WI38 (cell line): Measurements from ENCODE around the gene TTBK1.

Experiments used
- H3K4me3 ChIP-seq: 2 replicates; pipeline ENCODE4 v1.5.1; 2011; ENCODE audit warnings: low read depth, mild to moderate bottlenecking, control low read depth, low read length
- TF ChIP-seq, protein P1 (sequence below): IDR thresholded peaks from 2 replicates; pipeline ENCODE4 v1.5.1; 2012; ENCODE audit warnings: low read depth, mild to moderate bottlenecking, control low read depth, low read length

TTBK1 gene

DNA sequence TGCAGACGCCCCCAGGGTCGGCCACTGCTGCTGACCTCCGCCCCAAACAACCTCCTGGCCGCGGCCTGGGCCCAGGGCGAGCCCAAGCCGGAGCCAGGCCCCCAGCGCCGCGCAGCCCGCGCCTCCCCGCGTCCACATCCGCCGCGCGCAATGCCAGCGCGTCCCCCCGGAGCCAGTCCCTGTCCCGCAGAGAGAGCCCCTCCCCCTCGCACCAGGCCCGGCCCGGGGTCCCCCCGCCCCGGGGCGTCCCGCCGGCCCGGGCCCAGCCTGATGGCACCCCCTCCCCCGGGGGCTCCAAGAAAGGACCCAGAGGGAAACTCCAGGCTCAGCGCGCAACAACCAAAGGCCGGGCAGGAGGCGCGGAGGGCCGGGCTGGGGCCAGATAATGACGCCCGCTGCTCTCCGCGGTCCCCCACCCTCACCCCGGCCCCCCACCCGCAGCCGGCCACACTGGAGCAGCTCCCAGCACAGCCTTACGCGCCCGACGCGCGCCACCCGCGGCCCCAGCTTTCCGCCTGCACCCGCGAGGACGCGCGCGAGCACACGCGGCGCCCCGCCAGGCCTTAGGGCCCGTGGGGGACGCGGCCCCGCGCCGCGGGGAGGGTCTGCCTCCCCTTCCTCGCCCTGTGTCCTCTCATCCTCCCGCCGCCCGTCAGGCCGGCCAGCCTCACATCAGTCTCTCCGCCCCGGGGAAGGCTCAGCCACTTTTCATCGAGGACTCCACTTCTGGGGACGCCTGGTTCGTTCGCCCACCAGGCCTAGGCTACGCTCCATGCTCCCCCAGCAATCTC lies 41.9 kb downstream of the TTBK1 start:
- H3K4me3 ChIP-seq = no peak overlapping the region
- TF ChIP-seq, protein P1, sequence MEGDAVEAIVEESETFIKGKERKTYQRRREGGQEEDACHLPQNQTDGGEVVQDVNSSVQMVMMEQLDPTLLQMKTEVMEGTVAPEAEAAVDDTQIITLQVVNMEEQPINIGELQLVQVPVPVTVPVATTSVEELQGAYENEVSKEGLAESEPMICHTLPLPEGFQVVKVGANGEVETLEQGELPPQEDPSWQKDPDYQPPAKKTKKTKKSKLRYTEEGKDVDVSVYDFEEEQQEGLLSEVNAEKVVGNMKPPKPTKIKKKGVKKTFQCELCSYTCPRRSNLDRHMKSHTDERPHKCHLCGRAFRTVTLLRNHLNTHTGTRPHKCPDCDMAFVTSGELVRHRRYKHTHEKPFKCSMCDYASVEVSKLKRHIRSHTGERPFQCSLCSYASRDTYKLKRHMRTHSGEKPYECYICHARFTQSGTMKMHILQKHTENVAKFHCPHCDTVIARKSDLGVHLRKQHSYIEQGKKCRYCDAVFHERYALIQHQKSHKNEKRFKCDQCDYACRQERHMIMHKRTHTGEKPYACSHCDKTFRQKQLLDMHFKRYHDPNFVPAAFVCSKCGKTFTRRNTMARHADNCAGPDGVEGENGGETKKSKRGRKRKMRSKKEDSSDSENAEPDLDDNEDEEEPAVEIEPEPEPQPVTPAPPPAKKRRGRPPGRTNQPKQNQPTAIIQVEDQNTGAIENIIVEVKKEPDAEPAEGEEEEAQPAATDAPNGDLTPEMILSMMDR = no peak

DNA sequence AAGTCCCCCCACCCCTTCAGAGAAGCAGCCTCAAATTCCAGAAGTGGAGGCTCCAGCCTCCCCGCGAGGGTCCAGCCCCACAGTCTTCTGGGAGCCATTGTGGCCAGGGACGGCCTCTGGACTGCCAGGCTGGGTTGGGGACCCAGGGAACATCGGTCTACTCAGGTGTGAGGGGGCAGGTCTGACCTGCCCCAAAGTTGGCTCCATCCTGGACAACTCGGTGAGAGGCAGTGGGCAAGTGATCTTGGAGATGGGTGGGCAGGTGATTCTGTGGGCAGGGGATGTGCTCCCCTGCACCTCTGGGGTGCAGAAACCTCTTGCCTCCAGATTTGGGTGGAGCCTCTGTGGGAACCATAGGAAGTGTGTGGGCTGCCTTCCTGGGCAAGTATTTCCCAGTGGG lies 42.6 kb downstream of the TTBK1 start:
- no peak overlapping the region for H3K4me3 ChIP-seq
- TF ChIP-seq, protein P1 = no peak

DNA sequence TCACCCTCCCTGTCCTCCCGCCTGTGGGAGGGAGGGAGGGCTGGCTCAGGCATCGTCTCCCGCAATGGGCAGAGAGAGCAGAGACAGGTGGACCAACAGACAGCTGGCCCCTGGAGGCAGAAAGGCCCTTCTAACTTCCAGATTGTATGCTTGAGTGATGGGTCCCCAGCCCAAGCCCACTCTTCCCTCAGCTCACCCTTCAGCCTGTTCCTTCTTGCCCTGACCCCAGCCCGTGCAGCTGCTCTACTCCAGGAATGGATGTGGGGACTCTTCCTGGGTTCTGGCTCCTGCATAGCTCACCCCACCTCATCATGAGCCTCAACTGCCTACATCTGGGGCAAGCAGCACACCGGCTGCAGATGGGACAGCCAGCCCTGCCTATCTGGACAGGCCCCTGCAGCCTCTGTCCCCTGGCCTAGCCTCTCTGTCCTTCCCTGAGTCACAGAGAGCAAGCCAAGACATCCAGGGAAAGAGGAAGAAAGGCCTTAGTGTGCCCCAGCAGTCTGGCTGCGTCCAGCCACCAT lies 43.2 kb downstream of the TTBK1 start:
- TF ChIP-seq, protein P1 = no peak
- no peak overlapping the region for H3K4me3 ChIP-seq

DNA sequence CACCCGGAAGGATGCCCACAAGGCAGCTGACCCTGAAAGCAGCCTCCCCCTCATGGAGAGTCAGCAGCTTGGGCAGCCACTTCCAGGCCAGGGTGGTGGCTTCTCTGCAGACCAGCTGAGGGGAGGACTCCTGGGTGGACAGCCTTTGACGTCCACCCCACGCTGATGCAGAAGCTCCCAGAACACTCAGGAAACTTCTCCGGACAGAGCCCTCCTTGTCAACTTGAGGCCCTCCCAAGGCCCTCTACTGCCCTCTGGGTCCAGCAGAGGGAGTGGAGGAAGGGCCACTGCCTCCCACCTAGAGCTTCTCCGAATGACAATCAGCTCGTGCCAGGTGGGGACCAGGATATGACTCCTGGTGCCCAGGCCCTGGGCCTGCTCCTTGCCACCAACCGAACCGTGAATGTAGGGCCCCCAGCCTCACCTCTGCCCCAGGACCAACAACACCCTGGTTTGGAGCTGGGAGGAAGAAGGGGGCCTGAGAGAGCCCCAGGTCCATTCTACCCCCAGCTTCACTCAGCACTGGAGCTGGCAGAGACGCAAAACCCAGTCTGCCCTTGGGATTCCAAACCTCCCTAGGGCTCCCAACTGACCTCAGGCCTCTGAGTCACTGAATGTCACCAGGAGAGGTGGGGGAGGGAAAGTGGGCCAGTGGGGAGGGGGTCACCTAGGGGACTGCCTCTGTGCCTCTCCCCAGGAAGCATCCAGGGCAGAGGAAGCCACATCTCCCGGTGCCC lies 43.9 kb downstream of the TTBK1 start:
- TF ChIP-seq, protein P1 = no peak
- H3K4me3 ChIP-seq = no peak overlapping the region

DNA sequence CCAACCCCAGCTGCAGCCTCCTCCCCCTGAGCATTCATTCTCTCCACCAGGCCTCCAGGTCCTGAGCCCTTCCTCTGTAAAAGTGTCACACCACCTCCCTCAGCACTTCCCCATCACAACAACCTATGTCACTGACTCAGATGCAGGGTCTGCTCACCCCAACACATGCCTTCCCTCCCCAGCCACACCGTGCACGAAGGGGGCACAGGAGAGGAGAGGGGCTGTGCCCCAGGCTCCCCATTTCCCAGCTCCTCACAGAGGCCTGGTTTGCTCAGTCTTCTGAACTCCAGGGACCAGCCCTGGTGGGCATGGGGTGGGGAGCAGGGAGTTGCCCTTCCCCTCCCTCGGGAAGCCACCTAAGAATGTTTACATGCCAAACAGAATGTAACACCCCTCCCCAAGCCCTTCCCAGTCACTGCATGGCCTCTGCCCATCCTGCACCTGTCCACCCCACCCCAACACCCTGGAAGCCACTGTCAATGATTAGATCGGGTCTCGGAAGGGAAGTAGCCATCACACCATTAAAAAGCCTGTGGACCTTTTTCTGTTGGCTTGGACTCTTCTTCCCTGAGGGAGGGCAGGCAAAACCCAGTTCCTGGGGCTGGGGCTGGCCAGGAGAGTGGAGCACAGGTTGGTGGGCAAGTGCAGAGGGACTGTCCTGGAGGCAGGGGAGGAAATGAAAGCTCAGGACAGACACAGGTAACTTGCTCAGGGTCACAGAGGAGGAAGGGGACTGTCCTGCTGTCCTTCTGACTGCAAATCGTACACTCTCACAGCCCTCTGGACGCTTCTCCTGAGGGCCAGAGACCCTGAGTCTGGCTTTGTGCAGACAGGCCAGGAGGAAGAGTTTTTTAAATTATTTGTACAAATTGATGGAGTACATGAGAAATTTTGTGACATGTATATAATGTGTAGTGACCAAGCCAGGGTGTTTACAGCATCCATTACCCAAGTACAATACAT lies 44.7 kb downstream of the TTBK1 start:
- TF ChIP-seq, protein P1 = no peak
- no peak overlapping the region for H3K4me3 ChIP-seq

DNA sequence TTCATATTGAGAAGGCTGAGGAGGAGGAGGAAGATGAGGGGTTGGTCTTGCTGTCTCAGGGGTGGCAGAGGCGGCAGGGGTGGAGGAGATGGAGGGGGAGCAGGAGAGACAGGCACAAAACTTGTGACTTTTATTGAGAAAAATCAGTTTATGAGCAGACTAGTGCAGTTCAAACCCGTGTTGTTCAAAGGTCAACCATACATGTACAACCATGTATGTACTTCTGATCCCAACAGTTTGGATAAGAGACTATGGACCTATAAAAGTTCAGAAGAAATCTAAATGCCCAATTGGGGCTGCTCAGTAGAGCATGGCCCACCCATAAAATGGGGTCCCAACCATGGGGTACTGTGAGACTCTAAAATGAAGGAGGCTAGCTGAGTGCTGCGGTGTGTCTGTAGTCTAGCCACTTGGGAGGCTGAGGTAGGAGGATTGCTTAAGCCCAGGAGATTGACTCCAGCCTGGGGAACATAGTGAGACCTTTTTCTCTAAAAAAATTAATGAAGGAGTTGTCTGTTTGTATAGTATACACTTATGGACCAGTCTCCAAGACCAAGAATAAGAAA lies 47.1 kb downstream of the TTBK1 start:
- H3K4me3 ChIP-seq = no peak overlapping the region
- TF ChIP-seq, protein P1 = no peak
